Kidney epithelial cell (primary cell): ENCODE measurements around the gene SLC36A4. TPM values are rescaled to one million over a fixed set of nuclear protein-coding genes. Genes with fewer than 3 reads are reported as not detected.

Experiments used
- DNase-seq: peaks from one replicate; pipeline ENCODE4 v3.0.0-alpha.2; 2010; ENCODE audit warnings: low read depth
- H3K27me3 ChIP-seq: 2 replicates; pipeline ENCODE4 v1.6.0; 2011; ENCODE audit warnings: low read length; ENCODE audit not compliant: control insufficient read depth, insufficient read depth
- H3K36me3 ChIP-seq: 2 replicates; pipeline ENCODE4 v1.5.1; 2011; ENCODE audit warnings: low read length; ENCODE audit not compliant: control insufficient read depth, insufficient read depth
- H3K4me3 ChIP-seq: 2 replicates; pipeline ENCODE4 v1.5.1; 2011; ENCODE audit warnings: low read depth, mild to moderate bottlenecking, control low read depth, low read length
- CTCF ChIP-seq: IDR thresholded peaks from 2 replicates; pipeline ENCODE4 v1.5.1; 2011; ENCODE audit warnings: mild to moderate bottlenecking, moderate library complexity, low read length, control low read depth, inconsistent platforms; ENCODE audit not compliant: insufficient read depth, poor library complexity, severe bottlenecking
- total RNA-seq: library from RNA; depleted of rRNA; stranded (reverse); fragments of >200 nt; gene quantifications from 2 replicates; pipeline ENCODE4 v1.2.3, GENCODE V29; 2015

SLC36A4 gene
- total RNA-seq, 1 donor from 2014 or later, result 9.9 TPM

- H3K36me3 ChIP-seq, result no peaks in the 10 kb centered on the region
- no peak overlapping the region for H3K4me3 ChIP-seq
- DNase-seq, result no peak
- H3K27me3 ChIP-seq, result no peaks in the 10 kb centered on the region
- TF ChIP-seq CTCF, result no peak
Observed at GRCh38 chr11:93128574-93128973, 69.2 kb downstream of the SLC36A4 start.

- no peaks in the 10 kb centered on the region for H3K27me3 ChIP-seq
- no peak for DNase-seq
- no peaks in the 10 kb centered on the region for H3K36me3 ChIP-seq
- no peak for TF ChIP-seq CTCF
- no peak overlapping the region for H3K4me3 ChIP-seq
Observed at GRCh38 chr11:93123351-93123898, 74.4 kb downstream of the SLC36A4 start.

- no peak for TF ChIP-seq CTCF
- Histone ChIP-seq H3K4me3 (no peak overlapping the region), H3K36me3 (no peaks in the 10 kb centered on the region), H3K27me3 (no peaks in the 10 kb centered on the region)
- DNase-seq, result no peak
Observed at GRCh38 chr11:93122535-93123235, 75.1 kb downstream of the SLC36A4 start.

- Histone ChIP-seq H3K36me3 (no peaks in the 10 kb centered on the region), H3K4me3 (no peak overlapping the region), H3K27me3 (no peaks in the 10 kb centered on the region)
- no peak for TF ChIP-seq CTCF
- DNase-seq, result no peak
Observed at GRCh38 chr11:93118276-93118675, 79.5 kb downstream of the SLC36A4 start.

- Histone ChIP-seq H3K36me3 (no peaks in the 10 kb centered on the region), H3K27me3 (no peaks in the 10 kb centered on the region), H3K4me3 (no peak overlapping the region)
- no peak for DNase-seq
- TF ChIP-seq CTCF, result no peak
Observed at GRCh38 chr11:93117565-93117964, 80.2 kb downstream of the SLC36A4 start.

- no peak overlapping the region for H3K4me3 ChIP-seq
- H3K36me3 ChIP-seq, result no peaks in the 10 kb centered on the region
- H3K27me3 ChIP-seq, result no peaks in the 10 kb centered on the region
- no peak for TF ChIP-seq CTCF
- no peak for DNase-seq
Observed at GRCh38 chr11:93116641-93117441, 81.0 kb downstream of the SLC36A4 start.
